ENCODE results near the gene CWC27.

Gene CWC27

GRCh38 chr5:64859881-64860280 is 91.2 kb downstream of the CWC27 start:
- TF ChIP-seq CTCF (IDR thresholded peaks at IDR 0.05; ENCODE audit: extremely low read depth, missing control alignments), result no peak
- no peak for DNase-seq (ENCODE audit: low spot score)

DNA sequence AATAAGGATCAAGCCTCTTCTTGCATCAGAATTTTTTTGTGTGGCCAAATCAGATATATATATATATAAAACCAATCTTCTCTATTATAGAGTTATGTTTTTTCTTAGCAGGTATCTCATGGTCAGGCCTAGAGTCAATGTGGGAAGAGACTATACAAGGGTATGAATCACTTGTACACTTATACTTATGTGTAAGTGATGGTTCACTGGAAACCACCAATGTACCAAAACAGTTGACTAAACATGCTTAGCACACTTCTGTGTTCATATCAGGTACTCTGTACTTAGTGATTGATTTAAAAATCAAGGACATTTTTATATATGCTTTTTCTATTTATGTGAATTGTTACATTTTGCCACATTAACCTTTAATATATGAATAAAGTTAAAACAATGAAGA is 92.6 kb downstream of the CWC27 start:
- DNase-seq (ENCODE audit: low spot score), result no peak
- no peak for TF ChIP-seq CTCF (IDR thresholded peaks at IDR 0.05; ENCODE audit: extremely low read depth, missing control alignments)

- DNase-seq (ENCODE audit: low spot score), result no peak
- TF ChIP-seq CTCF (IDR thresholded peaks at IDR 0.05; ENCODE audit: extremely low read depth, missing control alignments), result no peak
These were observed 95.4 kb downstream of the CWC27 start for GRCh38 chr5:64864171-64864570.

- no peak for DNase-seq (ENCODE audit: low spot score)
- no peak for TF ChIP-seq CTCF (IDR thresholded peaks at IDR 0.05; ENCODE audit: extremely low read depth, missing control alignments)
These were observed 96.9 kb downstream of the CWC27 start for GRCh38 chr5:64865662-64866061.

GRCh38 chr5:64869419-64869818 is 100.7 kb downstream of the CWC27 start:
- TF ChIP-seq CTCF (IDR thresholded peaks at IDR 0.05; ENCODE audit: extremely low read depth, missing control alignments), result no peak

GRCh38 chr5:64872044-64872443 is 103.3 kb downstream of the CWC27 start:
- no peak for DNase-seq (ENCODE audit: low spot score)
- no peak for TF ChIP-seq CTCF (IDR thresholded peaks at IDR 0.05; ENCODE audit: extremely low read depth, missing control alignments)

More at GRCh38 chr5:64869419-64869818, 100.7 kb downstream of the CWC27 start:
- DNase-seq (ENCODE audit: low spot score), result no peak

DNA sequence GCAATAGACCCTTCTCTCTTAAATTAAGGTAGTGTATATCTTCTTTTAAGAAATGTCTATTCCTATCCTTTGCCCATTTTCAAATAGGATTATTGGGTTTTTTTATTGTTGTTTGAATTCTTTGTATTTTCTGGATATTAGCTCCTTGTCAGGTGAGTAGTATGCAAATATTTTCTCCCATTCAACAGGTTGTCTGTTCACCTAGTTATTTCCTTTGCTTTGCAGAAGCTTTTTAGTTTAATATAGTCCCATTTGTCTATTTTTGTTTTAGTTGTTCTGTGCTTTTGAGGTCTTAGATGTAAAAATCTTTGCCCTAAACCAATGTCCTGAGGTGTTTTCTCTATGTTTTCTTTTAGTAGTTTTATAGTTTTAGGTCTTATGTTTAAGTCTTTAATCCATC is 104.7 kb downstream of the CWC27 start:
- no peak for TF ChIP-seq CTCF (IDR thresholded peaks at IDR 0.05; ENCODE audit: extremely low read depth, missing control alignments)
- no peak for DNase-seq (ENCODE audit: low spot score)

All from GM20000 (cell line).